ENCODE results near the gene MGST3.

DNA sequence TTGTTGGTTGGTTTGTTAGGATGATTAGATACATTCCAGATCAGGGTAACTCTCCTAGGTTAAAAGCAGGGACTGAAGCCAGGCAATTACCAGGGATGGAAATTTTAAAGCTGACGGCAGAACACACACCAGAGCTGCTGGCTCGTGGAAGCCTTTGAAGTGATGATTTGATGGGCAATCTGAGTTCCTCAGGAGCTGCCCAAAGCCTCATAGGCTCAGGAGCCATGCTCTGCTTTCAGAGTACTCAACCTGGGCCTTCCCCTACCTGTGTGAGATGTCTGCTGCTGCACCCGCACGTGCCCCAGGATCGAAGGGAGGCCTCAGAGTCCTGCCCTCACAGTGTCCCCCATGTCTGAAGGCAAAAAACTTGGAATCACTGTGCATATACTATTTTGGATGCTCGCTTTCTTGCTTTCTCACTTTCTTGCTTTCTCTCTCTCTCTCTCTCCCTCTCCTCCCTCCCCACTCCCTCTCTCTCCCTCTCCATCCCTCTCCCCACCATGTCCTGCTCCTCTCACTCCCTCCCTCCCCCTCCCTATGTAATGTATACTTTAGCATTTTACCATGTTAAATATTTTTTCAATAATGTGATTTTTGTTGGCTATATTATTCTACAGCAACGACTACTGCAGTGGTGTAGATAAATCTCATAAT lies 18.0 kb downstream of the MGST3 start:
- TF ChIP-seq CTCF (conservative IDR thresholded peaks at IDR 0.05; ENCODE audit: low read length), result no peak
- TF ChIP-seq EZH2phosphoT487 (IDR thresholded peaks at IDR 0.05; ENCODE audit: borderline replicate concordance), result no peak
